Mesenchymal stem cell (in vitro differentiated cells and primary cell): Measurements from ENCODE around the gene LINGO3.

Experiments
- DNase-seq: peaks from one replicate; pipeline ENCODE4 v3.0.0-alpha.2; 2013
- H2AFZ ChIP-seq: one replicate; pipeline ENCODE4 v1.6.1; 2013; ENCODE audit warnings: low read depth, mild to moderate bottlenecking, control low read depth, inconsistent platforms, low read length, moderate library complexity
- H2AK5ac ChIP-seq: 2 replicates; pipeline ENCODE4 v1.6.1; 2013; ENCODE audit warnings: low read length, moderate library complexity, mild to moderate bottlenecking, inconsistent platforms; ENCODE audit not compliant: severe bottlenecking
- H2BK120ac ChIP-seq: one replicate; pipeline ENCODE4 v1.6.1; 2013; ENCODE audit warnings: low read depth, mild to moderate bottlenecking, inconsistent platforms, low read length, moderate library complexity
- H2BK12ac ChIP-seq, 2 experiments: one replicate each; pipeline ENCODE4 v1.6.1; 2013; ENCODE audit warnings: inconsistent platforms in 2 of 2, low read length in 2 of 2, mild to moderate bottlenecking in 2 of 2, moderate library complexity in 2 of 2, control low read depth in 1 of 2
- H2BK15ac ChIP-seq: one replicate; pipeline ENCODE4 v1.6.1; 2013; ENCODE audit warnings: mild to moderate bottlenecking, low read depth, inconsistent platforms; ENCODE audit not compliant: poor library complexity, severe bottlenecking
- H2BK5ac ChIP-seq: 2 replicates; pipeline ENCODE4 v1.6.1; 2013; ENCODE audit warnings: low read depth, mild to moderate bottlenecking, low read length, control low read depth, inconsistent platforms; ENCODE audit not compliant: poor library complexity, severe bottlenecking
- H3K14ac ChIP-seq, 2 experiments: one replicate each; pipeline ENCODE4 v1.6.1; 2013; ENCODE audit warnings: inconsistent platforms in 2 of 2, low read length in 2 of 2, control low read depth in 1 of 2, mild to moderate bottlenecking in 1 of 2, moderate library complexity in 1 of 2
- H3K18ac ChIP-seq, 2 experiments: one replicate each; pipeline ENCODE4 v1.6.1; 2013; ENCODE audit warnings: inconsistent platforms in 2 of 2, low read length in 2 of 2, control low read depth in 1 of 2, low read depth in 1 of 2, mild to moderate bottlenecking in 1 of 2
- H3K23ac ChIP-seq, 2 experiments: one replicate each; pipeline ENCODE4 v1.6.1; 2013; ENCODE audit warnings: inconsistent platforms in 2 of 2, low read length in 2 of 2, mild to moderate bottlenecking in 2 of 2, moderate library complexity in 2 of 2, control low read depth in 1 of 2
- H3K27ac ChIP-seq: 2 replicates; pipeline ENCODE4 v1.5.1; 2013; ENCODE audit warnings: mild to moderate bottlenecking, moderate library complexity, low read length, control low read depth, inconsistent platforms; ENCODE audit not compliant: poor library complexity, severe bottlenecking
- H3K27me3 ChIP-seq, 2 experiments: 2 replicates each; pipeline versions ENCODE4 v1.6.1 to v1.7.0; 2013; ENCODE audit warnings: low read length in 2 of 2, mild to moderate bottlenecking in 2 of 2, moderate library complexity in 2 of 2, control low read depth in 1 of 2, inconsistent platforms in 1 of 2; ENCODE audit not compliant: control insufficient read depth in 1 of 2, insufficient read depth in 1 of 2
- H3K36me3 ChIP-seq, 2 experiments: 2 replicates each; pipeline versions ENCODE4 v1.6.1 to v1.7.0; 2013; ENCODE audit warnings: low read length in 2 of 2, control low read depth in 1 of 2, inconsistent platforms in 1 of 2, low read depth in 1 of 2, mild to moderate bottlenecking in 1 of 2; ENCODE audit not compliant: insufficient read depth in 2 of 2, control insufficient read depth in 1 of 2
- H3K4ac ChIP-seq, 2 experiments: one replicate each; pipeline ENCODE4 v1.6.1; 2013; ENCODE audit warnings: inconsistent platforms in 2 of 2, low read length in 2 of 2, mild to moderate bottlenecking in 2 of 2, moderate library complexity in 2 of 2, control low read depth in 1 of 2, low read depth in 1 of 2
- H3K4me1 ChIP-seq: 2 replicates; pipeline ENCODE4 v1.6.1; 2013; ENCODE audit warnings: low read depth, low read length, control low read depth; ENCODE audit not compliant: control insufficient read depth, insufficient read depth
- H3K4me2 ChIP-seq: 2 replicates; pipeline ENCODE4 v1.6.1; 2013; ENCODE audit warnings: low read length, mild to moderate bottlenecking, inconsistent platforms; ENCODE audit not compliant: poor library complexity, severe bottlenecking
- H3K4me3 ChIP-seq, 2 experiments: 2 replicates each; pipeline versions ENCODE4 v1.5.1 to v1.7.0; 2013; ENCODE audit warnings: low read length in 2 of 2, mild to moderate bottlenecking in 2 of 2, control low read depth in 1 of 2, low read depth in 1 of 2; ENCODE audit not compliant: insufficient read depth in 1 of 2
- H3K79me1 ChIP-seq: replicated peaks from 2 replicates; pipeline ENCODE4 v1.6.1; 2013; ENCODE audit warnings: mild to moderate bottlenecking, control low read depth, low read length, inconsistent platforms; ENCODE audit not compliant: poor library complexity, severe bottlenecking
- H3K9ac ChIP-seq: 2 replicates; pipeline ENCODE4 v1.7.0; 2013; ENCODE audit warnings: mild to moderate bottlenecking, low read length, moderate library complexity
- H3K9me3 ChIP-seq: 2 replicates; pipeline ENCODE4 v1.7.0; 2013; ENCODE audit warnings: mild to moderate bottlenecking, low read length; ENCODE audit not compliant: control insufficient read depth
- H4K8ac ChIP-seq: one replicate; pipeline ENCODE4 v1.6.1; 2013; ENCODE audit warnings: inconsistent platforms, mild to moderate bottlenecking, low read length, moderate library complexity
- H4K91ac ChIP-seq: one replicate; pipeline ENCODE4 v1.6.1; 2013; ENCODE audit warnings: mild to moderate bottlenecking, low read length, inconsistent platforms
- WGBS: methylation state at CpG from one replicate; pipeline ENCODE4 v1.1.7; 2013; ENCODE audit warnings: mixed read lengths; 5-methylcytosine and 5-hydroxymethylcytosine counted together

The LINGO3 gene

GRCh38 chr19:2291185-2291751 lies 16.7 kb downstream of the LINGO3 start:
- Histone ChIP-seq H3K18ac (no peak overlapping the region), H3K23ac (peak overlapping the region in 1 of 2 experiments; percentile 48), H3K27ac (no peak overlapping the region), H4K91ac (peak overlapping the region; percentile 8), H2BK15ac (no peak overlapping the region), H3K4ac (no peak overlapping the region), H2AK5ac (no peak overlapping the region), H3K14ac (peak overlapping the region in 1 of 2 experiments; percentile 58), H2BK120ac (no peak overlapping the region), H2AFZ (no peak overlapping the region), H4K8ac (peak overlapping the region; percentile 31), H2BK5ac (no peak overlapping the region), H3K79me1 (no peaks in the 10 kb centered on the region), H3K9ac (no peak overlapping the region), H3K4me3 (peak overlapping the region in 1 of 2 experiments; percentile 40), H3K4me1 (peaks cover 22% of the 10 kb centered on the region), H2BK12ac (no peak overlapping the region), H3K9me3 (no peaks in the 10 kb centered on the region), H3K36me3 (no peaks in the 10 kb centered on the region), H3K27me3 (peaks cover 64 to 82% of the 10 kb centered on the region in 2 experiments), H3K4me2 (peak overlapping the region; percentile 76)
- WGBS = 3% methylated on average over 66 of the region's 67 CpGs
- DNase-seq = no peak

GRCh38 chr19:2290441-2291184 lies 17.3 kb downstream of the LINGO3 start:
- Histone ChIP-seq H3K27me3 (peaks cover 65 to 81% of the 10 kb centered on the region in 2 experiments), H3K18ac (no peak overlapping the region), H3K4me3 (peak overlapping the region; percentile 41 to 55), H3K27ac (no peak overlapping the region), H3K79me1 (no peaks in the 10 kb centered on the region), H4K91ac (no peak overlapping the region), H2BK15ac (no peak overlapping the region), H4K8ac (no peak overlapping the region), H2AK5ac (no peak overlapping the region), H3K4me1 (peaks cover 22% of the 10 kb centered on the region), H3K14ac (no peak overlapping the region), H2AFZ (no peak overlapping the region), H3K4ac (no peak overlapping the region), H3K36me3 (no peaks in the 10 kb centered on the region), H2BK5ac (no peak overlapping the region), H3K23ac (peak overlapping the region; percentile 23 to 65), H3K4me2 (no peak overlapping the region), H3K9me3 (no peaks in the 10 kb centered on the region), H3K9ac (no peak overlapping the region), H2BK12ac (no peak overlapping the region), H2BK120ac (no peak overlapping the region)
- no peak for DNase-seq
- WGBS = 13% methylated on average over 68 of the region's 82 CpGs

- H2AFZ ChIP-seq = no peak overlapping the region
- no peak overlapping the region for H3K18ac ChIP-seq
- no peaks in the 10 kb centered on the region for H3K36me3 ChIP-seq
- no peak overlapping the region for H3K14ac ChIP-seq
- H3K4ac ChIP-seq = no peak overlapping the region
- no peak overlapping the region for H3K27ac ChIP-seq
- peak overlapping the region; percentile 3 for H3K4me2 ChIP-seq
- no peaks in the 10 kb centered on the region for H3K9me3 ChIP-seq
- H3K4me3 ChIP-seq = peak overlapping the region; percentile 41 to 55
- peaks cover 22% of the 10 kb centered on the region for H3K4me1 ChIP-seq
- H3K23ac ChIP-seq = peak overlapping the region in 1 of 2 experiments; percentile 65
- 3% methylated on average over 66 of the region's 74 CpGs for WGBS
- H2AK5ac ChIP-seq = no peak overlapping the region
- H4K91ac ChIP-seq = no peak overlapping the region
- H3K9ac ChIP-seq = no peak overlapping the region
- no peak overlapping the region for H2BK15ac ChIP-seq
- H4K8ac ChIP-seq = no peak overlapping the region
- H3K27me3 ChIP-seq = peaks cover 63 to 76% of the 10 kb centered on the region in 2 experiments
- no peaks in the 10 kb centered on the region for H3K79me1 ChIP-seq
- DNase-seq = no peak
- H2BK12ac ChIP-seq = no peak overlapping the region
- no peak overlapping the region for H2BK120ac ChIP-seq
- H2BK5ac ChIP-seq = no peak overlapping the region
Measured at GRCh38 chr19:2289714-2290435, 18.1 kb downstream of the LINGO3 start.
